ENCODE data around the gene ZNF664. TPM values are rescaled to one million over a fixed set of nuclear protein-coding genes. Genes with fewer than 3 reads are reported as not detected.

The ZNF664 gene
- total and polyA plus RNA-seq, 3 donors from 2014 or later: 55.9 to 69.6 (median 63.4) TPM

DNA sequence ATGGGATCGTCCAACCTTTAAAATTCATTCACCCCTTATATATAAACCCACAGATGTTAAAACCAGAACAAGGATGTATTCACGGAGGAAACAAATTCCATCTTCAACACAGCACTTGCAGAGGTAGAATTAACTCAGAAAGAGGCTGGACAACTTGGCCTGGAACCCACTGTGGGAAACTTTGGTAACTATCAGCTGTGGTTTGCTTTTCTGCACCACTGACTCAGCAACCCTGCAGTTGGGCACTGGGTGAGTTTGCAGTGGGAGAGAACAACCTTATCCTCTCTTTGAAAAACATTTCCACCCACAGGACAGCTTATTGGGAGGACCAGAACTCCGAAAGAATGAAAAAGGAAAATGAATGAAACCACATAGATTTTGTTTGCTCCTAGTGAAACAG is 66.3 kb downstream of the ZNF664 start:
- H3K27me3 ChIP-seq: no peaks in the 10 kb centered on the region
- H3K4me3 ChIP-seq: no peak overlapping the region
- 53 to 56% methylated on average over 3 of the region's 3 CpGs for WGBS, 2 donors
- no peaks in the 10 kb centered on the region for H3K9me3 ChIP-seq
- H3K4me1 ChIP-seq: no peaks in the 10 kb centered on the region
- H3K27ac ChIP-seq: no peak overlapping the region
- no peak for DNase-seq
- TF ChIP-seq, protein P1, sequence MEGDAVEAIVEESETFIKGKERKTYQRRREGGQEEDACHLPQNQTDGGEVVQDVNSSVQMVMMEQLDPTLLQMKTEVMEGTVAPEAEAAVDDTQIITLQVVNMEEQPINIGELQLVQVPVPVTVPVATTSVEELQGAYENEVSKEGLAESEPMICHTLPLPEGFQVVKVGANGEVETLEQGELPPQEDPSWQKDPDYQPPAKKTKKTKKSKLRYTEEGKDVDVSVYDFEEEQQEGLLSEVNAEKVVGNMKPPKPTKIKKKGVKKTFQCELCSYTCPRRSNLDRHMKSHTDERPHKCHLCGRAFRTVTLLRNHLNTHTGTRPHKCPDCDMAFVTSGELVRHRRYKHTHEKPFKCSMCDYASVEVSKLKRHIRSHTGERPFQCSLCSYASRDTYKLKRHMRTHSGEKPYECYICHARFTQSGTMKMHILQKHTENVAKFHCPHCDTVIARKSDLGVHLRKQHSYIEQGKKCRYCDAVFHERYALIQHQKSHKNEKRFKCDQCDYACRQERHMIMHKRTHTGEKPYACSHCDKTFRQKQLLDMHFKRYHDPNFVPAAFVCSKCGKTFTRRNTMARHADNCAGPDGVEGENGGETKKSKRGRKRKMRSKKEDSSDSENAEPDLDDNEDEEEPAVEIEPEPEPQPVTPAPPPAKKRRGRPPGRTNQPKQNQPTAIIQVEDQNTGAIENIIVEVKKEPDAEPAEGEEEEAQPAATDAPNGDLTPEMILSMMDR (IDR thresholded peaks at IDR 0.05): no peak
- TF ChIP-seq POLR2A (IDR thresholded peaks at IDR 0.05): no peak
- no peaks in the 10 kb centered on the region for H3K36me3 ChIP-seq (ENCODE audit: low read depth, missing control alignments)
- intact Hi-C loops (cut with DNase I; ENCODE audit: low total_unique reads): no loop called here

DNA sequence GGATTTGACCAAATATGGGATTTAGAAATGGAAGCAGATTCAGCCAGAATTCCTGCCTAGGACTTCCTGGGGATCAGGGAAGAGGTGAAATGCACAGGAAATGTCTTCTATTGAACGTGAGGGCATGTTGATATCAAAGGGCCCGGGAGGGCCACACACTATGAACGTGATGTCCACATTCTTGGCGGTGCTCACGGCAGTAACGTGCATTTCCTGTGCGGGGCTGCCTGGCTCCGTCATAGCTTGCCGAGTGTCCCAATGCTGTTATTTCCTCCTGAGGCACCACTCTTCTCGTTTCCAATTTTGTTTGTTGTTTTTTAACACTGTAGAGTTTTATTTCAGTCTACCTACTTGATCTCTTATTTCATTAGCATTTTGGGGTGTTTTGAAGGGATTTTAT is 67.3 kb downstream of the ZNF664 start:
- no peaks in the 10 kb centered on the region for H3K36me3 ChIP-seq (ENCODE audit: low read depth, missing control alignments)
- H3K27me3 ChIP-seq: no peaks in the 10 kb centered on the region
- no peaks in the 10 kb centered on the region for H3K9me3 ChIP-seq
- no peak overlapping the region for H3K4me3 ChIP-seq
- H3K4me1 ChIP-seq: no peaks in the 10 kb centered on the region
- no peak overlapping the region for H3K27ac ChIP-seq
- no peak for DNase-seq
- WGBS, 2 donors: 62 to 66% methylated on average over 10 of the region's 10 CpGs
- TF ChIP-seq, protein P1 (IDR thresholded peaks at IDR 0.05): no peak
- TF ChIP-seq POLR2A (IDR thresholded peaks at IDR 0.05): no peak
- intact Hi-C loops (cut with DNase I; ENCODE audit: low total_unique reads): loop anchor here (5.0 kb wide), 1 partner anchor 732 kb away; no protein-coding TSS in a partner anchor

DNA sequence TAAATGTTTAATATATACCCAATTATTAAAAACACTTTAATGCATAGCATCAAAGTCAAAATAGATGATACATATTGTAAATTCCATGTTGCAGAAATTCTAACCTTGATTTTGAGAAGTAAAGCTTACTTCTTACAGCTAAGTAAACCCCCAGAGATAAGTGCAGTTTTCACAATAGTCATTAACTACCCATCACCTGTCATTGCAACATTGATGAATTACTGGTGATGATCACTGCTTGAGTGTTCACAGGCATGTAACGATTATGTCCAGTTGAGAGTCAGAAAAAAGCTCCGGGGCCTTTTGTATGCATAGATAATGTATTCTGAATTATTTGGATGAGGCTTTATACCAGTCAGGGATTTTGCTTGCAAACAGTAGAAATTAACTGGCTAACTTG is 67.7 kb downstream of the ZNF664 start:
- no peak for DNase-seq
- Histone ChIP-seq H3K36me3 (ENCODE audit: low read depth, missing control alignments) (no peaks in the 10 kb centered on the region), H3K4me1 (no peaks in the 10 kb centered on the region), H3K27ac (no peak overlapping the region), H3K9me3 (no peaks in the 10 kb centered on the region), H3K4me3 (no peak overlapping the region), H3K27me3 (no peaks in the 10 kb centered on the region)
- 65 to 88% methylated on average over 2 of the region's 2 CpGs for WGBS, 2 donors
- intact Hi-C loops (cut with DNase I; ENCODE audit: low total_unique reads): loop anchor here (5.0 kb wide), 1 partner anchor 732 kb away; no protein-coding TSS in a partner anchor
- TF ChIP-seq, protein P1 (IDR thresholded peaks at IDR 0.05): no peak
- no peak for TF ChIP-seq POLR2A (IDR thresholded peaks at IDR 0.05)

DNA sequence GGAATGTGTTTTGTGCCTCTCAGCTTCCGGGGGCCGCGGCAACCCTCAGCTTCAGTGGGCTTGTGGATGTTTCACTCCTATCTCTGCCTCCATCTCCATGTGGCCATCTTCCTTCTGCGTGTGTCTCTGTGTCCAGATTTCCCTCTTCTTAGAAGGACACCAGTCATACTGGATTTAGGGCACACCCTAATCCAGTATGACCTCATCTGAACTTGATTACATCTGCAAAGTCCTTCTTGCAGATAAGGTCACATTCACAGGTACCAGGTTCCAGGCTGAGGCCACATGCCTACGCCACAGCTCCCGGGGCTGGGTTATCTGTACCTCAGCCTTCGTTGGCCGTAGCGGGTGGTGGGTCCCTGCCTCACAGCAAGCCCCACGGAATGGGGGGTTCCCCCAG is 68.9 kb downstream of the ZNF664 start:
- WGBS, 2 donors: 91 to 93% methylated on average over 5 to 10 of the region's 10 CpGs

More for the DNA sequence above, 68.9 kb downstream of the ZNF664 start:
- Histone ChIP-seq H3K36me3 (ENCODE audit: low read depth, missing control alignments) (no peaks in the 10 kb centered on the region), H3K4me1 (no peaks in the 10 kb centered on the region), H3K27ac (no peak overlapping the region), H3K27me3 (no peaks in the 10 kb centered on the region), H3K4me3 (no peak overlapping the region), H3K9me3 (no peaks in the 10 kb centered on the region)
- DNase-seq: no peak
- TF ChIP-seq, protein P1 (IDR thresholded peaks at IDR 0.05): no peak
- TF ChIP-seq POLR2A (IDR thresholded peaks at IDR 0.05): no peak
- intact Hi-C loops (cut with DNase I; ENCODE audit: low total_unique reads): loop anchor here (5.0 kb wide), 1 partner anchor 730 kb away; no protein-coding TSS in a partner anchor
